Neural cell (in vitro differentiated cells): ENCODE data around the gene NUDT7. TPM values are rescaled to one million over a fixed set of nuclear protein-coding genes. Genes with fewer than 3 reads are reported as not detected.

Experiments used
- H2AFZ ChIP-seq: fragments of 200-600, 300-800 bp; sonication (generic), shearing (Covaris generic); 2 replicates; pipeline ENCODE4 v1.6.0; 2014; ENCODE audit warnings: low read depth, mild to moderate bottlenecking, antibody characterized with exemption, low read length, moderate library complexity
- H3F3A ChIP-seq: fragments of 200-600 bp; shearing (Covaris generic); 2 replicates; pipeline ENCODE4 v1.6.1; 2016; ENCODE audit warnings: mild to moderate bottlenecking, moderate library complexity, mixed read lengths, antibody characterized with exemption, low read length; ENCODE audit not compliant: insufficient read depth, poor library complexity, severe bottlenecking
- H3K27ac ChIP-seq: fragments of 200-600, 300-800 bp; sonication (generic), shearing (Covaris generic); 2 replicates; pipeline ENCODE4 v1.5.1; 2014; ENCODE audit warnings: mild to moderate bottlenecking, low read length, moderate library complexity
- H3K27me3 ChIP-seq: fragments of 300-800, 200-600 bp; sonication (generic), shearing (Covaris generic); 2 replicates; pipeline ENCODE4 v1.6.0; 2014; ENCODE audit warnings: mild to moderate bottlenecking, low read depth, low read length, moderate library complexity; ENCODE audit not compliant: insufficient read depth
- H3K36me3 ChIP-seq: fragments of 300-800, 200-600 bp; sonication (generic), shearing (Covaris generic); 2 replicates; pipeline ENCODE4 v1.5.1; 2014; ENCODE audit warnings: mild to moderate bottlenecking, antibody characterized with exemption, low read length, moderate library complexity; ENCODE audit not compliant: insufficient read depth
- H3K4me2 ChIP-seq: fragments of 300-800, 200-600 bp; sonication (generic), shearing (Covaris generic); 2 replicates; pipeline ENCODE4 v1.6.0; 2014; ENCODE audit warnings: mild to moderate bottlenecking, low read length
- H3K4me3 ChIP-seq: fragments of 300-800, 200-600 bp; sonication (generic), shearing (Covaris generic); 2 replicates; pipeline ENCODE4 v1.5.1; 2014; ENCODE audit warnings: mild to moderate bottlenecking, low read length, moderate library complexity
- H3K79me2 ChIP-seq: fragments of 200-600 bp; shearing (Covaris generic); replicated peaks from 2 replicates; pipeline ENCODE4 v1.6.0; 2014; ENCODE audit warnings: mild to moderate bottlenecking, low read length, moderate library complexity; ENCODE audit not compliant: insufficient read depth
- H3K9ac ChIP-seq: fragments of 300-800, 200-600 bp; sonication (generic), shearing (Covaris generic); 2 replicates; pipeline ENCODE4 v1.6.1; 2016; ENCODE audit warnings: mild to moderate bottlenecking, low read length, mixed read lengths
- H3K9me2 ChIP-seq: fragments of 200-600 bp; shearing (Covaris generic); 2 replicates; pipeline ENCODE4 v1.6.1; 2016; ENCODE audit warnings: mild to moderate bottlenecking, low read length, mixed read lengths; ENCODE audit not compliant: insufficient read depth
- H3K9me3 ChIP-seq: fragments of 200-600, 300-800 bp; sonication (generic), shearing (Covaris generic); 2 replicates; pipeline ENCODE4 v1.6.1; 2016; ENCODE audit warnings: mild to moderate bottlenecking, mixed run types, low read length, moderate library complexity, mixed read lengths
- H4K20me1 ChIP-seq: fragments of 200-600 bp; shearing (Covaris generic); 2 replicates; pipeline ENCODE4 v1.6.1; 2016; ENCODE audit warnings: mild to moderate bottlenecking, mixed run types; ENCODE audit not compliant: insufficient read depth
- EP300 ChIP-seq: fragments of 450-650 bp; conservative IDR thresholded peaks from 2 replicates; pipeline ENCODE4 v1.6.1; 2014; ENCODE audit warnings: antibody characterized with exemption, mild to moderate bottlenecking, moderate library complexity; ENCODE audit not compliant: poor library complexity, severe bottlenecking
- EZH2 ChIP-seq: fragments of 200-600, 300-800 bp; shearing (Covaris generic), sonication (generic); IDR thresholded peaks from 2 replicates; pipeline ENCODE4 v1.6.1; 2014; ENCODE audit warnings: antibody characterized with exemption, low read length, borderline replicate concordance, mild to moderate bottlenecking; ENCODE audit not compliant: insufficient read depth, poor library complexity, severe bottlenecking
- MXI1 ChIP-seq: fragments of 450-650 bp; conservative IDR thresholded peaks from 2 replicates; pipeline ENCODE4 v1.6.1; 2014; ENCODE audit warnings: antibody characterized with exemption, mild to moderate bottlenecking; ENCODE audit not compliant: poor library complexity, severe bottlenecking
- POLR2AphosphoS5 ChIP-seq: IDR thresholded peaks from 2 replicates; pipeline ENCODE4 v1.6.1; 2012
- RAD21 ChIP-seq: fragments of 450-650 bp; conservative IDR thresholded peaks from 2 replicates; pipeline ENCODE4 v1.6.1; 2014; ENCODE audit warnings: antibody characterized with exemption, mild to moderate bottlenecking, moderate library complexity
- SMC3 ChIP-seq: fragments of 450-650 bp; conservative IDR thresholded peaks from 2 replicates; pipeline ENCODE4 v1.6.1; 2014; ENCODE audit warnings: antibody characterized with exemption, mild to moderate bottlenecking, moderate library complexity; ENCODE audit not compliant: poor library complexity
- TAF1 ChIP-seq: IDR thresholded peaks from 2 replicates; pipeline ENCODE4 v1.6.1; 2012; ENCODE audit warnings: low read depth
- polyA plus RNA-seq: library from polyadenylated mRNA; depleted of rRNA; stranded (reverse); fragments of >200 nt; gene quantifications from 2 replicates; pipeline ENCODE4 v1.2.3, GENCODE V29; 2014
- TF ChIP-seq, protein P1 (sequence below): fragments of 450-650 bp; IDR thresholded peaks from 2 replicates; pipeline ENCODE4 v1.5.1; 2014; ENCODE audit warnings: antibody characterized with exemption, mild to moderate bottlenecking, moderate library complexity; ENCODE audit not compliant: poor library complexity, severe bottlenecking
- TF ChIP-seq, protein P2 (sequence below): IDR thresholded peaks from 2 replicates; pipeline ENCODE4 v1.6.1; 2012; ENCODE audit warnings: borderline replicate concordance

NUDT7 gene
- polyA plus RNA-seq, 1 donor from 2014 or later, result 13.9 TPM

DNA sequence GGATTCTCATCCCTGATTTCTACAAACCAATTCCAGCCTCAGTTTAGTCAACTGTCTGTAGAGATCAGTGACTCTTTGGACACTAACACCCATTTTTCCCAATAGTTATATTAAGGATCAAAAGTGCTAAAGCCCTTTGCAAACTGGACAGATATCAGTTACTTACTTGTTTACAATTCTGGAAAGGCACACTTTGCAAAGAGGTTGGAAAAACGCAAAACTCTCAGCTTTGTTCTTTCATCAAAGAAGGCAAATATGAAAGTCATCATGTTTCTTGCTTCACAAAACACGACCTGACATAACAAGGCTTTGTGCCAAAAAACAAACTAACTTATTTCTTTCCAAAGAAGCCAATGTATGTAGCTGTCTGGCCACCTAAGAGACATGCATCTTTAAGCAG, 39.9 kb downstream of the NUDT7 start:
- no peak overlapping the region for H3K27ac ChIP-seq
- H4K20me1 ChIP-seq, result no peaks in the 10 kb centered on the region
- no peak overlapping the region for H3K4me3 ChIP-seq
- no peak overlapping the region for H2AFZ ChIP-seq
- TF ChIP-seq MXI1 (no peak), TAF1 (no peak), EZH2 (no peak), RAD21 (no peak), EP300 (no peak), POLR2AphosphoS5 (no peak), SMC3 (no peak)
- TF ChIP-seq, protein P1, sequence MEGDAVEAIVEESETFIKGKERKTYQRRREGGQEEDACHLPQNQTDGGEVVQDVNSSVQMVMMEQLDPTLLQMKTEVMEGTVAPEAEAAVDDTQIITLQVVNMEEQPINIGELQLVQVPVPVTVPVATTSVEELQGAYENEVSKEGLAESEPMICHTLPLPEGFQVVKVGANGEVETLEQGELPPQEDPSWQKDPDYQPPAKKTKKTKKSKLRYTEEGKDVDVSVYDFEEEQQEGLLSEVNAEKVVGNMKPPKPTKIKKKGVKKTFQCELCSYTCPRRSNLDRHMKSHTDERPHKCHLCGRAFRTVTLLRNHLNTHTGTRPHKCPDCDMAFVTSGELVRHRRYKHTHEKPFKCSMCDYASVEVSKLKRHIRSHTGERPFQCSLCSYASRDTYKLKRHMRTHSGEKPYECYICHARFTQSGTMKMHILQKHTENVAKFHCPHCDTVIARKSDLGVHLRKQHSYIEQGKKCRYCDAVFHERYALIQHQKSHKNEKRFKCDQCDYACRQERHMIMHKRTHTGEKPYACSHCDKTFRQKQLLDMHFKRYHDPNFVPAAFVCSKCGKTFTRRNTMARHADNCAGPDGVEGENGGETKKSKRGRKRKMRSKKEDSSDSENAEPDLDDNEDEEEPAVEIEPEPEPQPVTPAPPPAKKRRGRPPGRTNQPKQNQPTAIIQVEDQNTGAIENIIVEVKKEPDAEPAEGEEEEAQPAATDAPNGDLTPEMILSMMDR, result no peak
- TF ChIP-seq, protein P2, sequence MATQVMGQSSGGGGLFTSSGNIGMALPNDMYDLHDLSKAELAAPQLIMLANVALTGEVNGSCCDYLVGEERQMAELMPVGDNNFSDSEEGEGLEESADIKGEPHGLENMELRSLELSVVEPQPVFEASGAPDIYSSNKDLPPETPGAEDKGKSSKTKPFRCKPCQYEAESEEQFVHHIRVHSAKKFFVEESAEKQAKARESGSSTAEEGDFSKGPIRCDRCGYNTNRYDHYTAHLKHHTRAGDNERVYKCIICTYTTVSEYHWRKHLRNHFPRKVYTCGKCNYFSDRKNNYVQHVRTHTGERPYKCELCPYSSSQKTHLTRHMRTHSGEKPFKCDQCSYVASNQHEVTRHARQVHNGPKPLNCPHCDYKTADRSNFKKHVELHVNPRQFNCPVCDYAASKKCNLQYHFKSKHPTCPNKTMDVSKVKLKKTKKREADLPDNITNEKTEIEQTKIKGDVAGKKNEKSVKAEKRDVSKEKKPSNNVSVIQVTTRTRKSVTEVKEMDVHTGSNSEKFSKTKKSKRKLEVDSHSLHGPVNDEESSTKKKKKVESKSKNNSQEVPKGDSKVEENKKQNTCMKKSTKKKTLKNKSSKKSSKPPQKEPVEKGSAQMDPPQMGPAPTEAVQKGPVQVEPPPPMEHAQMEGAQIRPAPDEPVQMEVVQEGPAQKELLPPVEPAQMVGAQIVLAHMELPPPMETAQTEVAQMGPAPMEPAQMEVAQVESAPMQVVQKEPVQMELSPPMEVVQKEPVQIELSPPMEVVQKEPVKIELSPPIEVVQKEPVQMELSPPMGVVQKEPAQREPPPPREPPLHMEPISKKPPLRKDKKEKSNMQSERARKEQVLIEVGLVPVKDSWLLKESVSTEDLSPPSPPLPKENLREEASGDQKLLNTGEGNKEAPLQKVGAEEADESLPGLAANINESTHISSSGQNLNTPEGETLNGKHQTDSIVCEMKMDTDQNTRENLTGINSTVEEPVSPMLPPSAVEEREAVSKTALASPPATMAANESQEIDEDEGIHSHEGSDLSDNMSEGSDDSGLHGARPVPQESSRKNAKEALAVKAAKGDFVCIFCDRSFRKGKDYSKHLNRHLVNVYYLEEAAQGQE, result no peak
- H3K79me2 ChIP-seq, result no peaks in the 10 kb centered on the region
- H3K36me3 ChIP-seq, result no peaks in the 10 kb centered on the region
- H3K9ac ChIP-seq, result no peak overlapping the region
- no peaks in the 10 kb centered on the region for H3K9me2 ChIP-seq
- no peaks in the 10 kb centered on the region for H3K9me3 ChIP-seq
- no peak overlapping the region for H3K4me2 ChIP-seq
- H3K27me3 ChIP-seq, result no peaks in the 10 kb centered on the region
- no peaks in the 10 kb centered on the region for H3F3A ChIP-seq

DNA sequence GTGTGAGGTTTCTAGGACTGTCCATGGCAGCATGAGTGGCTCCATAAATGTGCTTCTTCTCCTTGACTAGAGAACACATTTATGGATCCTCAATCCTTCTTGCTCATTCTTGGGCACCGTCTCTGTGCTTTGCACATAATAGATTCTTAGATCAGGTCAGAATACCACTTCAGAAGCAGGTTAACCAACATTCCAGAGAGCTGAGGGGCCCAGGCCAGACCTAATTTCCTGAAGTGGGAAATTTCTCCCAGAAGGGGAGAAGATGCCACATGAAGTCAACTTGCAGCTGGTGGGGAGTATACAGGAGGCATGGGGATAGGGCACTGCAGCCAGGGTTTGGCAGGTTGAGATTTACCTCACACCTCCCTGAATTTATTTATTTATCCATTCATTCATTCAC, 41.7 kb downstream of the NUDT7 start:
- Histone ChIP-seq H3F3A (no peaks in the 10 kb centered on the region), H3K9me2 (no peaks in the 10 kb centered on the region), H3K4me2 (no peak overlapping the region), H3K36me3 (no peaks in the 10 kb centered on the region), H3K9me3 (no peaks in the 10 kb centered on the region), H3K27ac (no peak overlapping the region), H3K9ac (no peak overlapping the region), H4K20me1 (no peaks in the 10 kb centered on the region), H3K27me3 (no peaks in the 10 kb centered on the region), H3K4me3 (no peak overlapping the region), H2AFZ (no peak overlapping the region), H3K79me2 (no peaks in the 10 kb centered on the region)
- TF ChIP-seq, protein P2, result no peak
- TF ChIP-seq EZH2, result no peak
- no peak for TF ChIP-seq POLR2AphosphoS5
- no peak for TF ChIP-seq EP300
- no peak for TF ChIP-seq SMC3
- TF ChIP-seq TAF1, result no peak
- no peak for TF ChIP-seq RAD21
- TF ChIP-seq MXI1, result no peak
- TF ChIP-seq, protein P1, result no peak
